Panc1 (cell line): ENCODE results near the gene FAHD1.

ENCODE experiments used
- POLR2AphosphoS5 ChIP-seq: IDR thresholded peaks from 2 replicates; pipeline ENCODE4 v1.6.1; 2012; ENCODE audit warnings: mild to moderate bottlenecking, low read depth, low read length, moderate library complexity
- SIN3A ChIP-seq: IDR thresholded peaks from 2 replicates; pipeline ENCODE4 v1.6.1; 2012; ENCODE audit warnings: low read depth, mild to moderate bottlenecking, low read length, moderate library complexity, borderline replicate concordance; ENCODE audit not compliant: insufficient read depth
- TCF7L2 ChIP-seq: IDR thresholded peaks from 2 replicates; pipeline ENCODE4 v1.6.1; 2011; ENCODE audit warnings: mild to moderate bottlenecking, low read depth, low read length, inconsistent platforms
- TF ChIP-seq, protein P1 (sequence below): fragments of 450-650 bp; IDR thresholded peaks from 2 replicates; pipeline ENCODE4 v1.5.1; 2017; ENCODE audit warnings: mild to moderate bottlenecking
- TF ChIP-seq, protein P2 (sequence below), 2 experiments: IDR thresholded peaks; 2 replicates each; pipeline ENCODE4 v1.6.1; 2011 to 2012; ENCODE audit warnings: low read depth in 2 of 2, control low read depth in 1 of 2, low read length in 1 of 2, mild to moderate bottlenecking in 1 of 2, moderate library complexity in 1 of 2; ENCODE audit not compliant: insufficient read depth in 1 of 2

DNA sequence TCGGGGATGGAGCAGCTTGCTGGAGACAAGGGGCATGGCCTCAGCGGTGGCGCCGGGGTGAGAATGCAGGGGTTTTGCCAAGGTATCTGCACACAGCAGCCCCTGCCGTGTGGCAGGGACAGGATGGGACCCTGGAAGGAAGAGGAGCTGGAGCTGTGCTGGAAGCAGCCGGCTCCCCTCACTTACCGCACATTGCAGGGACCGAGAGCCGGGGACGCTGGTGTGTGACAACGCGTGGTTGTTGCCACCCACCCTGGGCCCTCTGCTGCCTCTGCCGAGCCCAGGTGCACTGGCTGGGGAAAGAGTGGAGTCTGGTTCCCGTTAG lies 41.2 kb upstream of the FAHD1 start:
- TF ChIP-seq, protein P1, sequence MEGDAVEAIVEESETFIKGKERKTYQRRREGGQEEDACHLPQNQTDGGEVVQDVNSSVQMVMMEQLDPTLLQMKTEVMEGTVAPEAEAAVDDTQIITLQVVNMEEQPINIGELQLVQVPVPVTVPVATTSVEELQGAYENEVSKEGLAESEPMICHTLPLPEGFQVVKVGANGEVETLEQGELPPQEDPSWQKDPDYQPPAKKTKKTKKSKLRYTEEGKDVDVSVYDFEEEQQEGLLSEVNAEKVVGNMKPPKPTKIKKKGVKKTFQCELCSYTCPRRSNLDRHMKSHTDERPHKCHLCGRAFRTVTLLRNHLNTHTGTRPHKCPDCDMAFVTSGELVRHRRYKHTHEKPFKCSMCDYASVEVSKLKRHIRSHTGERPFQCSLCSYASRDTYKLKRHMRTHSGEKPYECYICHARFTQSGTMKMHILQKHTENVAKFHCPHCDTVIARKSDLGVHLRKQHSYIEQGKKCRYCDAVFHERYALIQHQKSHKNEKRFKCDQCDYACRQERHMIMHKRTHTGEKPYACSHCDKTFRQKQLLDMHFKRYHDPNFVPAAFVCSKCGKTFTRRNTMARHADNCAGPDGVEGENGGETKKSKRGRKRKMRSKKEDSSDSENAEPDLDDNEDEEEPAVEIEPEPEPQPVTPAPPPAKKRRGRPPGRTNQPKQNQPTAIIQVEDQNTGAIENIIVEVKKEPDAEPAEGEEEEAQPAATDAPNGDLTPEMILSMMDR: no peak
- TF ChIP-seq POLR2AphosphoS5 (no peak), SIN3A (no peak), TCF7L2 (no peak)
- TF ChIP-seq, protein P2, sequence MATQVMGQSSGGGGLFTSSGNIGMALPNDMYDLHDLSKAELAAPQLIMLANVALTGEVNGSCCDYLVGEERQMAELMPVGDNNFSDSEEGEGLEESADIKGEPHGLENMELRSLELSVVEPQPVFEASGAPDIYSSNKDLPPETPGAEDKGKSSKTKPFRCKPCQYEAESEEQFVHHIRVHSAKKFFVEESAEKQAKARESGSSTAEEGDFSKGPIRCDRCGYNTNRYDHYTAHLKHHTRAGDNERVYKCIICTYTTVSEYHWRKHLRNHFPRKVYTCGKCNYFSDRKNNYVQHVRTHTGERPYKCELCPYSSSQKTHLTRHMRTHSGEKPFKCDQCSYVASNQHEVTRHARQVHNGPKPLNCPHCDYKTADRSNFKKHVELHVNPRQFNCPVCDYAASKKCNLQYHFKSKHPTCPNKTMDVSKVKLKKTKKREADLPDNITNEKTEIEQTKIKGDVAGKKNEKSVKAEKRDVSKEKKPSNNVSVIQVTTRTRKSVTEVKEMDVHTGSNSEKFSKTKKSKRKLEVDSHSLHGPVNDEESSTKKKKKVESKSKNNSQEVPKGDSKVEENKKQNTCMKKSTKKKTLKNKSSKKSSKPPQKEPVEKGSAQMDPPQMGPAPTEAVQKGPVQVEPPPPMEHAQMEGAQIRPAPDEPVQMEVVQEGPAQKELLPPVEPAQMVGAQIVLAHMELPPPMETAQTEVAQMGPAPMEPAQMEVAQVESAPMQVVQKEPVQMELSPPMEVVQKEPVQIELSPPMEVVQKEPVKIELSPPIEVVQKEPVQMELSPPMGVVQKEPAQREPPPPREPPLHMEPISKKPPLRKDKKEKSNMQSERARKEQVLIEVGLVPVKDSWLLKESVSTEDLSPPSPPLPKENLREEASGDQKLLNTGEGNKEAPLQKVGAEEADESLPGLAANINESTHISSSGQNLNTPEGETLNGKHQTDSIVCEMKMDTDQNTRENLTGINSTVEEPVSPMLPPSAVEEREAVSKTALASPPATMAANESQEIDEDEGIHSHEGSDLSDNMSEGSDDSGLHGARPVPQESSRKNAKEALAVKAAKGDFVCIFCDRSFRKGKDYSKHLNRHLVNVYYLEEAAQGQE (IDR thresholded peaks at IDR 0.05; ENCODE audit: insufficient read depth in 1 of 2, low read depth in 2 of 2, low read length in 1 of 2): no peak
